ENCODE measurements around the gene SERTAD4. TPM values are rescaled to one million over a fixed set of nuclear protein-coding genes. Genes with fewer than 3 reads are reported as not detected.

The SERTAD4 gene
- total RNA-seq, 1 experiment from 2014 or later: 11.8 TPM

GRCh38 chr1:210231846-210232510 lies 618 bp upstream of the SERTAD4 start:
- peak; percentile 21 for DNase-seq (ENCODE audit: low read depth)

- no peak for DNase-seq (ENCODE audit: low read depth)
Measured at GRCh38 chr1:210233216-210233494, 559 bp downstream of the SERTAD4 start.

GRCh38 chr1:210233495-210234328 lies 1.1 kb downstream of the SERTAD4 start:
- peak; percentile 93 for DNase-seq (ENCODE audit: low read depth)

- DNase-seq (ENCODE audit: low read depth): no peak
Measured at GRCh38 chr1:210234329-210234757, 1.7 kb downstream of the SERTAD4 start.

GRCh38 chr1:210235363-210236053 lies 2.9 kb downstream of the SERTAD4 start:
- DNase-seq (ENCODE audit: low read depth): no peak

- DNase-seq (ENCODE audit: low read depth): no peak
Measured at GRCh38 chr1:210236386-210236839, 3.8 kb downstream of the SERTAD4 start.

GRCh38 chr1:210236840-210237409 lies 4.3 kb downstream of the SERTAD4 start:
- no peak for DNase-seq (ENCODE audit: low read depth)

- DNase-seq (ENCODE audit: low read depth): no peak
Measured at GRCh38 chr1:210237479-210237878, 4.9 kb downstream of the SERTAD4 start.

- DNase-seq (ENCODE audit: low read depth): no peak
Measured at GRCh38 chr1:210237981-210238380, 5.4 kb downstream of the SERTAD4 start.

- peak; percentile 80 for DNase-seq (ENCODE audit: low read depth)
Measured at GRCh38 chr1:210239349-210240111, 6.9 kb downstream of the SERTAD4 start.

GRCh38 chr1:210241121-210241520 lies 8.5 kb downstream of the SERTAD4 start:
- DNase-seq (ENCODE audit: low read depth): no peak

GRCh38 chr1:210244746-210245367 lies 12.3 kb downstream of the SERTAD4 start:
- DNase-seq (ENCODE audit: low read depth): peak; percentile 45

- DNase-seq (ENCODE audit: low read depth): peak; percentile 17
Measured at GRCh38 chr1:210246447-210246846, 13.9 kb downstream of the SERTAD4 start.

GRCh38 chr1:210248341-210248740 lies 15.7 kb downstream of the SERTAD4 start:
- DNase-seq (ENCODE audit: low read depth): no peak

GRCh38 chr1:210250665-210250997 lies 18.0 kb downstream of the SERTAD4 start:
- no peak for DNase-seq (ENCODE audit: low read depth)

GRCh38 chr1:210250998-210251679 lies 18.5 kb downstream of the SERTAD4 start:
- DNase-seq (ENCODE audit: low read depth): peak; percentile 84

- no peak for DNase-seq (ENCODE audit: low read depth)
Measured at GRCh38 chr1:210251680-210252490, 19.3 kb downstream of the SERTAD4 start.

GRCh38 chr1:210252621-210253051 lies 20.0 kb downstream of the SERTAD4 start:
- no peak for DNase-seq (ENCODE audit: low read depth)

GRCh38 chr1:210254298-210254697 lies 21.7 kb downstream of the SERTAD4 start:
- no peak for DNase-seq (ENCODE audit: low read depth)
